Keratinocyte (primary cell): Measurements from ENCODE around the gene GSTT4. TPM values are rescaled to one million over a fixed set of nuclear protein-coding genes. Genes with fewer than 3 reads are reported as not detected.

Experiments
- DNase-seq: peaks from one replicate; pipeline ENCODE4 v3.0.0-alpha.2; 2011; ENCODE audit warnings: low read depth, missing footprints, low spot score
- FAIRE-seq: peaks from 2 replicates; lab custom pipeline; 2011; peaks lifted over from hg19 to GRCh38; lab: Jason Lieb, UNC
- H2AFZ ChIP-seq: 2 replicates; pipeline ENCODE4 v1.6.0; 2012; ENCODE audit warnings: low read length, control low read depth, inconsistent platforms; ENCODE audit not compliant: control insufficient read depth
- H3K27ac ChIP-seq: 2 replicates; pipeline ENCODE4 v1.5.1; 2011; ENCODE audit warnings: low read length; ENCODE audit not compliant: control insufficient read depth, insufficient read depth
- H3K27me3 ChIP-seq: 3 replicates; pipeline ENCODE4 v1.6.0; 2011; ENCODE audit warnings: low read length; ENCODE audit not compliant: control insufficient read depth, insufficient read depth; ENCODE audit errors: extremely low read depth
- H3K36me3 ChIP-seq, 2 experiments: 2 replicates in 1 of 2; 3 replicates in 1 of 2; pipeline ENCODE4 v1.5.1; 2011; ENCODE audit warnings: low read length in 2 of 2, mild to moderate bottlenecking in 1 of 2; ENCODE audit not compliant: control insufficient read depth in 2 of 2, insufficient read depth in 2 of 2; ENCODE audit errors: extremely low read depth in 1 of 2
- H3K4me1 ChIP-seq: 3 replicates; pipeline ENCODE4 v1.5.1; 2011; ENCODE audit warnings: low read length; ENCODE audit not compliant: control insufficient read depth, insufficient read depth; ENCODE audit errors: extremely low read depth
- H3K4me2 ChIP-seq: 3 replicates; pipeline ENCODE4 v1.6.0; 2011; ENCODE audit warnings: low read depth, low read length; ENCODE audit not compliant: control insufficient read depth, insufficient read depth; ENCODE audit errors: extremely low read depth
- H3K4me3 ChIP-seq, 3 experiments: fragments of 200-600 bp in 1 of 3; sonication (generic) in 1 of 3; 2 replicates in 2 of 3; 3 replicates in 1 of 3; pipeline ENCODE4 v1.5.1; 2011 to 2016; ENCODE audit warnings: low read length in 3 of 3, mild to moderate bottlenecking in 3 of 3, control low read depth in 2 of 3, inconsistent platforms in 1 of 3, low read depth in 1 of 3, mixed read lengths in 1 of 3, mixed run types in 1 of 3, moderate library complexity in 1 of 3; ENCODE audit not compliant: control insufficient read depth in 2 of 3, insufficient read depth in 2 of 3; ENCODE audit errors: extremely low read depth in 1 of 3
- H3K79me2 ChIP-seq: 2 replicates; pipeline ENCODE4 v1.6.0; 2012; ENCODE audit warnings: low read length; ENCODE audit not compliant: control insufficient read depth, insufficient read depth
- H3K9ac ChIP-seq: 3 replicates; pipeline ENCODE4 v1.6.0; 2011; ENCODE audit warnings: low read length; ENCODE audit not compliant: control insufficient read depth, insufficient read depth; ENCODE audit errors: extremely low read depth
- H3K9me1 ChIP-seq: 3 replicates; pipeline ENCODE4 v1.6.0; 2011; ENCODE audit warnings: low read length; ENCODE audit not compliant: control insufficient read depth, insufficient read depth; ENCODE audit errors: extremely low read depth
- H3K9me3 ChIP-seq: 2 replicates; pipeline ENCODE4 v1.5.1; 2012; ENCODE audit warnings: low read depth, low read length; ENCODE audit not compliant: control insufficient read depth
- H4K20me1 ChIP-seq: 3 replicates; pipeline ENCODE4 v1.6.0; 2011; ENCODE audit warnings: low read length; ENCODE audit not compliant: control insufficient read depth, insufficient read depth; ENCODE audit errors: extremely low read depth
- CTCF ChIP-seq, 3 experiments: IDR thresholded peaks in 1 of 3; conservative IDR thresholded peaks in 1 of 3; optimal IDR thresholded peaks in 1 of 3; 2 replicates in 2 of 3; 3 replicates in 1 of 3; pipeline versions ENCODE3 to v1.5.1; 2011; ENCODE audit warnings: low read length in 3 of 3, mild to moderate bottlenecking in 3 of 3, moderate library complexity in 2 of 3, control low read depth in 1 of 3, inconsistent platforms in 1 of 3; ENCODE audit not compliant: insufficient read depth in 2 of 3; ENCODE audit errors: extremely low read depth in 1 of 3
- EZH2 ChIP-seq: IDR thresholded peaks from one replicate; pipeline ENCODE4 v1.6.1; 2012; ENCODE audit warnings: inconsistent platforms, mild to moderate bottlenecking, low read length, moderate library complexity
- dilution Hi-C: fragments of 300-500 bp; cut with MboI; formaldehyde crosslinking; loops from one replicate; pipeline ENCODE4 v1.7.0; 2020; ENCODE audit warnings: low sequenced_read_pairs; ENCODE audit not compliant: extremely low pct_ligation_motif_present
- polyA plus RNA-seq, 5 experiments: library from polyadenylated mRNA; depleted of rRNA in 3 of 5; stranded (reverse) in 3 of 5; stranded (forward) in 1 of 5; unstranded in 1 of 5; fragments of >200 nt; gene quantifications; 1 replicate in 1 of 5; 2 replicates in 3 of 5; 3 replicates in 1 of 5; pipeline versions ENCODE4 v1.2.1 to v1.2.3, GENCODE V29; 2011 to 2012; ENCODE audit warnings: missing spikeins in 2 of 5, low read depth in 1 of 5, low replicate concordance in 1 of 5

Gene GSTT4
- polyA plus RNA-seq, 1 donor (not counting 4 experiments of a cell fraction or from before 2014, with no cell fraction given): not detected

- no peak for FAIRE-seq
Observed at GRCh38 chr22:24021304-24021703, 16.1 kb upstream of the GSTT4 start.

GRCh38 chr22:24016156-24016555 lies 10.9 kb upstream of the GSTT4 start:
- Histone ChIP-seq H3K27me3 (no peaks in the 10 kb centered on the region), H3K4me1 (no peaks in the 10 kb centered on the region), H3K79me2 (peaks cover 68% of the 10 kb centered on the region), H3K4me3 (no peak overlapping the region), H4K20me1 (no peaks in the 10 kb centered on the region), H3K9me1 (no peaks in the 10 kb centered on the region), H3K4me2 (no peak overlapping the region), H3K9ac (no peak overlapping the region), H3K27ac (no peak overlapping the region), H3K36me3 (no peaks in the 10 kb centered on the region), H3K9me3 (no peaks in the 10 kb centered on the region), H2AFZ (no peak overlapping the region)
- no peak for TF ChIP-seq CTCF (optimal IDR thresholded peaks at IDR 0.05 in 1 of 3, IDR thresholded peaks at IDR 0.05 in 1 of 3, conservative IDR thresholded peaks at IDR 0.05 in 1 of 3; ENCODE audit: extremely low read depth in 1 of 3, insufficient read depth in 2 of 3, low read length in 3 of 3)
- no peak for TF ChIP-seq EZH2
- FAIRE-seq (no peak), DNase-seq (no peak)
- dilution Hi-C loops: no loop called here

More at GRCh38 chr22:24021304-24021703, 16.1 kb upstream of the GSTT4 start:
- Histone ChIP-seq H3K4me2 (no peak overlapping the region), H2AFZ (no peak overlapping the region), H3K27me3 (no peaks in the 10 kb centered on the region), H4K20me1 (no peaks in the 10 kb centered on the region), H3K9me3 (no peaks in the 10 kb centered on the region), H3K4me1 (peaks cover 3% of the 10 kb centered on the region), H3K27ac (no peak overlapping the region), H3K9me1 (no peaks in the 10 kb centered on the region), H3K9ac (no peak overlapping the region), H3K4me3 (no peak overlapping the region), H3K36me3 (peaks cover 0 to 1% of the 10 kb centered on the region in 2 experiments), H3K79me2 (peaks cover 45% of the 10 kb centered on the region)
- TF ChIP-seq CTCF (optimal IDR thresholded peaks at IDR 0.05 in 1 of 3, IDR thresholded peaks at IDR 0.05 in 1 of 3, conservative IDR thresholded peaks at IDR 0.05 in 1 of 3; ENCODE audit: extremely low read depth in 1 of 3, insufficient read depth in 2 of 3, low read length in 3 of 3): no peak
- TF ChIP-seq EZH2: no peak
- dilution Hi-C loops: no loop called here
- DNase-seq: no peak
